ENCODE data around the gene GABBR2. TPM values are rescaled to one million over a fixed set of nuclear protein-coding genes. Genes with fewer than 3 reads are reported as not detected.

The GABBR2 gene
- total and polyA plus RNA-seq, 9 of the 15 experiments (the other 6 are each of a cell fraction or from before 2014, with no cell fraction given), result 0.15 to 1.9 (median 0.32) TPM

DNA sequence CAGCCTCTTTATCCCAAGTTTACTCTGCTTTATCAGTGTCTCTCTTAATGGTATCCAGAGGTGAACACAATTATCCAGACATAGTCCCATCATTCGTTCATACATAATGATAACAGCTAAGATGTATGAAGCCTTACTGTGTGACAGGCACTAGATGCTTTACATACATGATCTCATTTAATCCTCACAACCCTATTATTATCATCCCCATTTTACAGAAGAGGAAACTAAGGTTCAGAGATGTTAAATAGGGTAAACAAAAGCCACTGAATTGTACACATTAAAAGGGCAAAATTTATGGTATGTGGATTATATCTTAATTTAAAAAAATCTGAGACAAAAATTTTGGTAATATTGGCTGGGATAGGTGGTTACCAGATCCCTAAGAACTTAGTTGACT lies 329.2 kb downstream of the GABBR2 start:
- H3K27ac ChIP-seq (ENCODE audit: extremely low read depth, low read depth, low read length), result no peak overlapping the region
- H3K36me3 ChIP-seq (ENCODE audit: control insufficient read depth, insufficient read depth, low read length), result no peaks in the 10 kb centered on the region
- intact Hi-C loops (cut with micrococcal nuclease) (no loop called here), in situ Hi-C loops (cut with MboI) (no loop called here)
- TF ChIP-seq ELF2 (CRISPR knock-in tag; IDR thresholded peaks at IDR 0.05) (no peak), RBM25 (IDR thresholded peaks at IDR 0.05; ENCODE audit: low read depth, low read length, severe bottlenecking) (peak; percentile 93), BCOR (IDR thresholded peaks at IDR 0.05) (peak; percentile 67), KDM1A (IDR thresholded peaks at IDR 0.05) (peak; percentile 21 to 58; a peak in 3 of 4 replicates), PYGO2 (tag; IDR thresholded peaks at IDR 0.05) (no peak), ADNP (tag; IDR thresholded peaks at IDR 0.05) (0 out of 2 replicates have a peak, but pooled peaks have one; percentile 18)
- TF ChIP-seq, protein P1, sequence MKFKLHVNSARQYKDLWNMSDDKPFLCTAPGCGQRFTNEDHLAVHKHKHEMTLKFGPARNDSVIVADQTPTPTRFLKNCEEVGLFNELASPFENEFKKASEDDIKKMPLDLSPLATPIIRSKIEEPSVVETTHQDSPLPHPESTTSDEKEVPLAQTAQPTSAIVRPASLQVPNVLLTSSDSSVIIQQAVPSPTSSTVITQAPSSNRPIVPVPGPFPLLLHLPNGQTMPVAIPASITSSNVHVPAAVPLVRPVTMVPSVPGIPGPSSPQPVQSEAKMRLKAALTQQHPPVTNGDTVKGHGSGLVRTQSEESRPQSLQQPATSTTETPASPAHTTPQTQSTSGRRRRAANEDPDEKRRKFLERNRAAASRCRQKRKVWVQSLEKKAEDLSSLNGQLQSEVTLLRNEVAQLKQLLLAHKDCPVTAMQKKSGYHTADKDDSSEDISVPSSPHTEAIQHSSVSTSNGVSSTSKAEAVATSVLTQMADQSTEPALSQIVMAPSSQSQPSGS (CRISPR knock-in tag; IDR thresholded peaks at IDR 0.05), result no peak
- no peak overlapping the region for H2AFZ ChIP-seq (ENCODE audit: low read depth, low read length)
- ATAC-seq (no peak), FAIRE-seq (no peak), DNase-seq (ENCODE audit: extremely low read depth in 1 of 4, low spot score in 3 of 4) (no peak)
- H3K27me3 ChIP-seq (ENCODE audit: control insufficient read depth in 2 of 2, insufficient read depth in 2 of 2, low read length in 2 of 2), result no peaks in the 10 kb centered on the region
- no TSS peak for BruUV-seq (replicated peaks)
- 25% methylated on average over 1 of the region's 1 CpG for WGBS (ENCODE audit: insufficient coverage, low coverage, missing lambda C conversion rate)
- no peaks in the 10 kb centered on the region for H3K9me3 ChIP-seq (replicated peaks; ENCODE audit: control insufficient read depth, insufficient read depth, low read depth, low read length)
- H3K4me2 ChIP-seq (ENCODE audit: insufficient read depth, low read length), result no peak overlapping the region
- no peaks in the 10 kb centered on the region for H4K20me1 ChIP-seq (replicated peaks; ENCODE audit: control insufficient read depth, insufficient read depth, low read length)
- H3K9ac ChIP-seq (ENCODE audit: insufficient read depth in 1 of 2, low read depth in 2 of 2, low read length in 2 of 2), result no peak overlapping the region
- H3K9me1 ChIP-seq (ENCODE audit: control insufficient read depth, insufficient read depth, low read length), result no peaks in the 10 kb centered on the region
- no peak overlapping the region for H3K4me3 ChIP-seq
- ChIA-PET POLR2A (interaction anchor here (0.7 to 1.1 kb wide), 2 partner anchors 79 to 306 kb away, joined by 3 read pairs; no protein-coding TSS in a partner anchor), CTCF (ENCODE audit: low intra/inter-chr PET ratio) (no interaction called here)
- peaks cover 27 to 42% of the 10 kb centered on the region in 2 experiments; a peak in 4 of 5 replicates for H3K4me1 ChIP-seq (replicated peaks in 1 of 2; ENCODE audit: control insufficient read depth in 2 of 2, insufficient read depth in 2 of 2, low read length in 2 of 2)
- H3K79me2 ChIP-seq (ENCODE audit: control insufficient read depth, insufficient read depth, low read length), result no peaks in the 10 kb centered on the region

Measured in K562 (cell line).